K562 (cell line): Measurements from ENCODE around the gene EGLN1. TPM values are rescaled to one million over a fixed set of nuclear protein-coding genes. Genes with fewer than 3 reads are reported as not detected.

Experiments used
- ATAC-seq: fragments of 200-7000 bp; cut with Tn5 transposase; 3 replicates; pipeline ENCODE4 v1.9.1; 2020; ENCODE audit warnings: moderate library complexity
- BruUV-seq: library from RNA; stranded (reverse); fragments of 400-500 nt; replicated peaks from 2 replicates; lab custom pipeline; 2021; lab: Mats Ljungman, UMichigan
- CTCF ChIA-PET: fragments of 300-600 bp; formaldehyde crosslinking; extraction: SDS; loops from one replicate; lab custom pipeline; 2021; ENCODE audit warnings: low intra/inter-chr PET ratio; lab: Yijun Ruan, JAX
- POLR2A ChIA-PET: fragments of 300-600, 350-650 bp; sonication (Branson Sonifier 250); formaldehyde crosslinking; extraction: SDS; loops from one replicate; lab custom pipeline; 2021; ENCODE audit warnings: antibody characterized with exemption, inconsistent platforms; lab: Yijun Ruan, JAX
- DNase-seq, 4 experiments: peaks; one replicate each; pipeline versions ENCODE4 v3.0.0 to v3.0.0-alpha.2; 2011 to 2018; ENCODE audit warnings: low spot score in 3 of 4, mixed read lengths in 3 of 4; ENCODE audit errors: extremely low read depth in 1 of 4
- FAIRE-seq: peaks from 2 replicates; lab custom pipeline; 2011; peaks lifted over from hg19 to GRCh38; lab: Jason Lieb, UNC
- H2AFZ ChIP-seq: 2 replicates; pipeline ENCODE4 v1.6.0; 2011; ENCODE audit warnings: low read depth, low read length, control low read depth, inconsistent platforms
- H3K27ac ChIP-seq: fragments of 200-600 bp; 3 replicates; pipeline ENCODE4 v1.8.0; 2011; ENCODE audit warnings: low read depth, mild to moderate bottlenecking, control low read depth, inconsistent platforms, low read length, moderate library complexity, mixed read lengths; ENCODE audit errors: extremely low read depth
- H3K27me3 ChIP-seq, 2 experiments: fragments of 300-600 bp in 1 of 2; 2 replicates in 1 of 2; 3 replicates in 1 of 2; pipeline versions ENCODE4 v1.6.0 to v1.8.0; 2011; ENCODE audit warnings: inconsistent platforms in 2 of 2, low read length in 2 of 2, mild to moderate bottlenecking in 1 of 2, mixed read lengths in 1 of 2, moderate library complexity in 1 of 2; ENCODE audit not compliant: control insufficient read depth in 2 of 2, insufficient read depth in 2 of 2
- H3K36me3 ChIP-seq: fragments of 300-600 bp; 3 replicates; pipeline ENCODE4 v1.8.0; 2011; ENCODE audit warnings: mild to moderate bottlenecking, low read length, inconsistent platforms; ENCODE audit not compliant: control insufficient read depth, insufficient read depth
- H3K4me1 ChIP-seq, 2 experiments: fragments of 200-600 bp in 1 of 2; replicated peaks in 1 of 2; 2 replicates in 1 of 2; 3 replicates in 1 of 2; pipeline versions ENCODE4 v1.5.1 to v1.8.0; 2011; ENCODE audit warnings: inconsistent platforms in 2 of 2, low read length in 2 of 2, mild to moderate bottlenecking in 1 of 2, mixed read lengths in 1 of 2, moderate library complexity in 1 of 2; ENCODE audit not compliant: control insufficient read depth in 2 of 2, insufficient read depth in 2 of 2
- H3K4me2 ChIP-seq: 2 replicates; pipeline ENCODE4 v1.6.1; 2011; ENCODE audit warnings: low read length, control low read depth, inconsistent platforms, mixed read lengths; ENCODE audit not compliant: insufficient read depth
- H3K4me3 ChIP-seq: fragments of 200-600 bp; sonication (generic), shearing (Covaris generic); 2 replicates; pipeline ENCODE4 v1.5.1; 2016; ENCODE audit warnings: control low read depth, inconsistent platforms
- H3K79me2 ChIP-seq: fragments of 200-600 bp; 3 replicates; pipeline ENCODE4 v1.8.0; 2011; ENCODE audit warnings: low read length, inconsistent platforms; ENCODE audit not compliant: control insufficient read depth, insufficient read depth
- H3K9ac ChIP-seq, 2 experiments: 2 replicates each; pipeline versions ENCODE4 v1.6.0 to v1.6.1; 2011; ENCODE audit warnings: low read depth in 2 of 2, low read length in 2 of 2, control low read depth in 1 of 2, inconsistent platforms in 1 of 2, mild to moderate bottlenecking in 1 of 2, mixed read lengths in 1 of 2; ENCODE audit not compliant: insufficient read depth in 1 of 2
- H3K9me1 ChIP-seq: one replicate; pipeline ENCODE4 v1.6.0; 2011; ENCODE audit warnings: inconsistent platforms, mild to moderate bottlenecking, low read length, moderate library complexity; ENCODE audit not compliant: control insufficient read depth, insufficient read depth
- H3K9me3 ChIP-seq: replicated peaks from 2 replicates; pipeline ENCODE4 v1.5.1; 2011; ENCODE audit warnings: low read depth, low read length, inconsistent platforms; ENCODE audit not compliant: control insufficient read depth, insufficient read depth
- H4K20me1 ChIP-seq: replicated peaks from 2 replicates; pipeline ENCODE4 v1.6.1; 2011; ENCODE audit warnings: low read length, inconsistent platforms, mixed read lengths; ENCODE audit not compliant: control insufficient read depth, insufficient read depth
- ELF1 ChIP-seq: fragments of 200-800 bp; sonication (Bioruptor generic); IDR thresholded peaks from 2 replicates; pipeline ENCODE4 v1.6.1; 2016; ENCODE audit warnings: missing genetic modification characterization, missing compliant biosample characterization
- ELF2 ChIP-seq: fragments of 250-450 bp; sonication (Bioruptor Pico); IDR thresholded peaks from 2 replicates; pipeline ENCODE4 v1.5.0; 2021; ENCODE audit warnings: mild to moderate bottlenecking
- FOSL1 ChIP-seq: fragments of 200-800 bp; sonication (Bioruptor generic); conservative IDR thresholded peaks from 2 replicates; pipeline ENCODE4 v1.6.1; 2016; ENCODE audit warnings: missing genetic modification characterization, missing compliant biosample characterization
- HDAC1 ChIP-seq, 2 experiments: fragments of 450-650 bp; IDR thresholded peaks; 2 replicates each; pipeline ENCODE4 v1.6.1; 2016 to 2017; ENCODE audit warnings: inconsistent platforms in 1 of 2, mild to moderate bottlenecking in 1 of 2, moderate library complexity in 1 of 2
- KAT8 ChIP-seq: fragments of 450-650 bp; IDR thresholded peaks from 2 replicates; pipeline ENCODE4 v1.6.1; 2016; ENCODE audit warnings: low read depth, mild to moderate bottlenecking
- TCF7 ChIP-seq: sonication (generic); IDR thresholded peaks from 2 replicates; pipeline ENCODE4 v1.6.1; 2016; ENCODE audit warnings: antibody characterized with exemption, borderline replicate concordance
- ZNF133 ChIP-seq: fragments of 250-450 bp; sonication (Bioruptor Pico); IDR thresholded peaks from 2 replicates; pipeline ENCODE4 v1.4.0; 2020; ENCODE audit warnings: mild to moderate bottlenecking
- ZNF224 ChIP-seq: sonication (generic); formaldehyde crosslinking; IDR thresholded peaks from 2 replicates; pipeline ENCODE4 v1.8.0; 2022; ENCODE audit warnings: mild to moderate bottlenecking, missing genetic modification reagents
- ZNF57 ChIP-seq: fragments of 450-650 bp; formaldehyde crosslinking; IDR thresholded peaks from 2 replicates; pipeline ENCODE4 v1.4.0; 2020; ENCODE audit warnings: mild to moderate bottlenecking, moderate library complexity
- WGBS: fragments of 100-300 bp; shearing (Covaris generic); methylation state at CpG from one replicate; pipeline ENCODE4 v1.1.6; 2016; ENCODE audit warnings: low coverage, mixed read lengths; ENCODE audit not compliant: insufficient coverage; ENCODE audit errors: missing lambda C conversion rate; 5-methylcytosine and 5-hydroxymethylcytosine counted together
- in situ Hi-C: fragments of 300-500 bp; cut with MboI; formaldehyde crosslinking; loops from 4 replicates; pipeline ENCODE4 v1.15.0; 2018; ENCODE audit warnings: inconsistent platforms, mixed read lengths
- intact Hi-C: fragments of 100-400 bp; cut with micrococcal nuclease; formaldehyde crosslinking; loops from 2 replicates; pipeline ENCODE4 v1.14.2; 2022
- polyA plus RNA-seq, 8 experiments: library from polyadenylated mRNA; depleted of rRNA in 4 of 8; stranded (reverse) in 5 of 8; unstranded in 3 of 8; fragments of >200 nt; fragmentation: Nextera tagmentation in 2 of 8; fragmentation: Illumina TruSeq in 1 of 8; extraction: Ambion mirVana in 2 of 8; extraction: Trizol in 1 of 8; gene quantifications; 2 replicates each; pipeline versions ENCODE4 v1.2.1 to v1.2.3, GENCODE V29; 2011 to 2014; ENCODE audit warnings: inconsistent platforms in 1 of 8, missing spikeins in 1 of 8
- total RNA-seq, 7 experiments: library from RNA; depleted of rRNA in 6 of 7; stranded (reverse); fragments of >200 nt in 6 of 7; fragmentation: Illumina TruSeq in 2 of 7; extraction: Trizol in 2 of 7; gene quantifications; 2 replicates each; pipeline versions ENCODE4 v1.2.1 to v1.2.3, GENCODE V29; 2011 to 2021; ENCODE audit warnings: low replicate concordance in 1 of 7
- TF ChIP-seq, protein P1 (sequence below): fragments of 450-650 bp; IDR thresholded peaks from 2 replicates; pipeline ENCODE4 v1.7.1; 2018; ENCODE audit warnings: mild to moderate bottlenecking, low read depth; ENCODE audit not compliant: partially characterized antibody
- TF ChIP-seq, protein P2 (sequence below): fragments of 250-450 bp; sonication (Bioruptor Pico); IDR thresholded peaks from 2 replicates; pipeline ENCODE4 v1.9.0; 2021; ENCODE audit warnings: mild to moderate bottlenecking, inconsistent platforms
- TF ChIP-seq, protein P3 (sequence below): fragments of 450-650 bp; formaldehyde crosslinking; IDR thresholded peaks from 2 replicates; pipeline ENCODE4 v1.4.0; 2020; ENCODE audit warnings: mild to moderate bottlenecking, moderate library complexity

Gene EGLN1
- total and polyA plus RNA-seq, 9 of the 15 experiments (the other 6 are each of a cell fraction or from before 2014, with no cell fraction given): 5.2 to 54.3 (median 24.6) TPM

GRCh38 chr1:231420959-231421545 lies 1.0 kb downstream of the EGLN1 start (continued):
- no peak for TF ChIP-seq ZNF57 (CRISPR knock-in tag)
- TF ChIP-seq ZNF133 (CRISPR knock-in tag): no peak

DNA sequence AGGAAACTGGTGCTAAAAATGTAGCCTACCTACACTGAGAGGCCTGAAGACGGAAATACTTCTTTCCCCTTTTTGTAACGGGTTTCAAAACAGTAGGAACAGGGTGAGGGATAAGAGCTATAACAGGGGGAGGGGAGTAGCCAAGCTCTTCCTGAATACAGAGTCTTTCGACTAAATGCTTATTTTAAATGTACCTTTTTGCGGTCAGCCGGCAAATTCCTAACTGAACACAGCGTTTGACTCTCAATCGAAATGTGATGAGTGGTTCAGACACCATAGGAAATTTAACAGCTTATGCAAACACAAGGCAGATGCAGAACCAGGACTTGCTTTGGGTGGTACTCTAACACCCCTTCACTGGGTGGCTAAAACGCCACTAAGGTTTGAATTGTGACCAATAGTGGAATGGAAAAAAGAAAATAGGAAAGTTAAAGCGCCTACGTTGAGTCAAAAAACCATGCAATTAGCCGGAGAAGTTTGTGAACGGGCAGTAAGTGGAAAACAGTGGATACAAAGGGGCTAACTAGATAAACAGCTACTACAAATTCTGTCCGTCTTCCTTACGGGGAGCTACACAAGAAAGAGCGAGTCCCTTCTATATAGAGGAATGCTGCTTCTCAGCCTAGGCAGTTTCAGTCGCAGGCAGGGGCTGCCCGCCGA lies 1.7 kb downstream of the EGLN1 start:
- Histone ChIP-seq H3K4me1 (peaks cover 19 to 26% of the 10 kb centered on the region in 2 experiments), H2AFZ (peak overlapping the region; percentile 65), H3K9ac (peak overlapping the region; percentile 76 to 98), H3K27me3 (no peaks in the 10 kb centered on the region), H3K27ac (peak overlapping the region; percentile 75), H3K4me2 (peak overlapping the region; percentile 93), H3K79me2 (peaks cover 63% of the 10 kb centered on the region), H3K9me3 (no peaks in the 10 kb centered on the region), H3K4me3 (peak overlapping the region; percentile 62), H4K20me1 (peaks cover 32% of the 10 kb centered on the region), H3K9me1 (no peaks in the 10 kb centered on the region), H3K36me3 (peaks cover 31% of the 10 kb centered on the region)
- intact Hi-C loops (loop anchor here (2.0 to 5.0 kb wide), 4 partner anchors 72 to 182 kb away; partner anchors contain the start of genes GNPAT and TSNAX), in situ Hi-C loops (no loop called here)
- WGBS: under 1% methylated on average over 18 of the region's 18 CpGs
- TSS peak; percentile 43 for BruUV-seq
- ChIA-PET CTCF (no interaction called here), POLR2A (interaction anchor here (0.7 to 3.3 kb wide), 14 partner anchors 9 to 110 kb away, joined by 3 to 18 read pairs (median 4); no protein-coding TSS in a partner anchor)
- peak; percentile 8 for ATAC-seq
- DNase-seq: peak in 3 of 4 experiments; percentile 21 to 35 (median 28)
- no peak for FAIRE-seq
- 0 out of 2 replicates have a peak, but pooled peaks have one; percentile 41 for TF ChIP-seq ELF1 (tag)
- no peak for TF ChIP-seq TCF7
- TF ChIP-seq, protein P1, sequence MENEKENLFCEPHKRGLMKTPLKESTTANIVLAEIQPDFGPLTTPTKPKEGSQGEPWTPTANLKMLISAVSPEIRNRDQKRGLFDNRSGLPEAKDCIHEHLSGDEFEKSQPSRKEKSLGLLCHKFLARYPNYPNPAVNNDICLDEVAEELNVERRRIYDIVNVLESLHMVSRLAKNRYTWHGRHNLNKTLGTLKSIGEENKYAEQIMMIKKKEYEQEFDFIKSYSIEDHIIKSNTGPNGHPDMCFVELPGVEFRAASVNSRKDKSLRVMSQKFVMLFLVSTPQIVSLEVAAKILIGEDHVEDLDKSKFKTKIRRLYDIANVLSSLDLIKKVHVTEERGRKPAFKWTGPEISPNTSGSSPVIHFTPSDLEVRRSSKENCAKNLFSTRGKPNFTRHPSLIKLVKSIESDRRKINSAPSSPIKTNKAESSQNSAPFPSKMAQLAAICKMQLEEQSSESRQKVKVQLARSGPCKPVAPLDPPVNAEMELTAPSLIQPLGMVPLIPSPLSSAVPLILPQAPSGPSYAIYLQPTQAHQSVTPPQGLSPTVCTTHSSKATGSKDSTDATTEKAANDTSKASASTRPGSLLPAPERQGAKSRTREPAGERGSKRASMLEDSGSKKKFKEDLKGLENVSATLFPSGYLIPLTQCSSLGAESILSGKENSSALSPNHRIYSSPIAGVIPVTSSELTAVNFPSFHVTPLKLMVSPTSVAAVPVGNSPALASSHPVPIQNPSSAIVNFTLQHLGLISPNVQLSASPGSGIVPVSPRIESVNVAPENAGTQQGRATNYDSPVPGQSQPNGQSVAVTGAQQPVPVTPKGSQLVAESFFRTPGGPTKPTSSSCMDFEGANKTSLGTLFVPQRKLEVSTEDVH: no peak
- no peak for TF ChIP-seq FOSL1
- TF ChIP-seq, protein P2, sequence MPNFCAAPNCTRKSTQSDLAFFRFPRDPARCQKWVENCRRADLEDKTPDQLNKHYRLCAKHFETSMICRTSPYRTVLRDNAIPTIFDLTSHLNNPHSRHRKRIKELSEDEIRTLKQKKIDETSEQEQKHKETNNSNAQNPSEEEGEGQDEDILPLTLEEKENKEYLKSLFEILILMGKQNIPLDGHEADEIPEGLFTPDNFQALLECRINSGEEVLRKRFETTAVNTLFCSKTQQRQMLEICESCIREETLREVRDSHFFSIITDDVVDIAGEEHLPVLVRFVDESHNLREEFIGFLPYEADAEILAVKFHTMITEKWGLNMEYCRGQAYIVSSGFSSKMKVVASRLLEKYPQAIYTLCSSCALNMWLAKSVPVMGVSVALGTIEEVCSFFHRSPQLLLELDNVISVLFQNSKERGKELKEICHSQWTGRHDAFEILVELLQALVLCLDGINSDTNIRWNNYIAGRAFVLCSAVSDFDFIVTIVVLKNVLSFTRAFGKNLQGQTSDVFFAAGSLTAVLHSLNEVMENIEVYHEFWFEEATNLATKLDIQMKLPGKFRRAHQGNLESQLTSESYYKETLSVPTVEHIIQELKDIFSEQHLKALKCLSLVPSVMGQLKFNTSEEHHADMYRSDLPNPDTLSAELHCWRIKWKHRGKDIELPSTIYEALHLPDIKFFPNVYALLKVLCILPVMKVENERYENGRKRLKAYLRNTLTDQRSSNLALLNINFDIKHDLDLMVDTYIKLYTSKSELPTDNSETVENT (CRISPR knock-in tag): no peak
- TF ChIP-seq, protein P3, sequence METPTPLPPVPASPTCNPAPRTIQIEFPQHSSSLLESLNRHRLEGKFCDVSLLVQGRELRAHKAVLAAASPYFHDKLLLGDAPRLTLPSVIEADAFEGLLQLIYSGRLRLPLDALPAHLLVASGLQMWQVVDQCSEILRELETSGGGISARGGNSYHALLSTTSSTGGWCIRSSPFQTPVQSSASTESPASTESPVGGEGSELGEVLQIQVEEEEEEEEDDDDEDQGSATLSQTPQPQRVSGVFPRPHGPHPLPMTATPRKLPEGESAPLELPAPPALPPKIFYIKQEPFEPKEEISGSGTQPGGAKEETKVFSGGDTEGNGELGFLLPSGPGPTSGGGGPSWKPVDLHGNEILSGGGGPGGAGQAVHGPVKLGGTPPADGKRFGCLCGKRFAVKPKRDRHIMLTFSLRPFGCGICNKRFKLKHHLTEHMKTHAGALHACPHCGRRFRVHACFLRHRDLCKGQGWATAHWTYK: no peak
- TF ChIP-seq KAT8: no peak
- TF ChIP-seq HDAC1 (IDR thresholded peaks at IDR 0.05): no peak
- no peak for TF ChIP-seq ZNF224 (CRISPR knock-in tag)
- 0 out of 2 replicates have a peak, but pooled peaks have one; percentile 67 for TF ChIP-seq ELF2 (CRISPR knock-in tag)
